Measurements from ENCODE around the gene PSKH1.

DNA sequence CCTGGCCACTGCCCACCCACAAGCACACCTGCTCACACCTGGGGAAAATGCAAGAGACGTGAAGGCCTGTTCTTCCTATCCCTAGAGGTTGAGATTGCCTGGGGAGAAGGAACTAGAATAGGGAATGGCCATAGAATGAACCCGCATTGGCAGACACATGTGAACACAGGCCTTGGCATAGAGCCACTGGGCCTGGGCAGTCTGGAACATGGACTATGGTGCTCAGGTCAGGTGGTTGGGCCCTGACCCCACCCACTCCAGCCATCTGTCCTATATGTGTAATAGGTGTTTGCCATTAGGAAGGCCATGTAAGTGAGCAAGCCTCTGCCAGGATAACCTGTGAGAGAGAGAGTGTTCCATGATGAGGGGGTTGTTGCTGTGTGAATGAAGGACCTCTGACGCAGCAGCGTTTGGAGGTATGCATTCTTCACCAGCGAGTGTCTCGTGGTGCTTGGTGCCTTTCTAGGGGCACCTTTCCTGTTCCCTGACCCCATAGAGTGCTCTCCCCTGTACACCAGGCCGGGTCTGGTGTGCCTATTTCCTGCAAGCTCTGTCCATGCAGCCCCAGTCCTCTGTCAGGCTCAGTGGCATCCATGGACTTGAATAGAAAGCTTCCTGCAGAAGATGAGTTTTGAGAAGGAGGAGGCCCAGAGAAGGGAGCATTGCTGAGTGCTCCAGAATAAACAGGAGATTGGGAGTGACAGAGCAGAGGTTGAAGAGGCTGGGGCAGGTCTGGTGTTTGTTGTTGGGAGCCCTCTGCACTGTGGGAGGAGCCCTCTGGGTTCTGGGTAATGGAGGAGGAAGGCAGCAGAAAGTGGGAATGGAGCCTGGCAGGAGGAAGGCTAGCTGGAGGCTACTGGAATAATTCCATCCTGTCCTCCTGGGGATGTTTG lies 23.0 kb downstream of the PSKH1 start:
- TF ChIP-seq, protein P1, sequence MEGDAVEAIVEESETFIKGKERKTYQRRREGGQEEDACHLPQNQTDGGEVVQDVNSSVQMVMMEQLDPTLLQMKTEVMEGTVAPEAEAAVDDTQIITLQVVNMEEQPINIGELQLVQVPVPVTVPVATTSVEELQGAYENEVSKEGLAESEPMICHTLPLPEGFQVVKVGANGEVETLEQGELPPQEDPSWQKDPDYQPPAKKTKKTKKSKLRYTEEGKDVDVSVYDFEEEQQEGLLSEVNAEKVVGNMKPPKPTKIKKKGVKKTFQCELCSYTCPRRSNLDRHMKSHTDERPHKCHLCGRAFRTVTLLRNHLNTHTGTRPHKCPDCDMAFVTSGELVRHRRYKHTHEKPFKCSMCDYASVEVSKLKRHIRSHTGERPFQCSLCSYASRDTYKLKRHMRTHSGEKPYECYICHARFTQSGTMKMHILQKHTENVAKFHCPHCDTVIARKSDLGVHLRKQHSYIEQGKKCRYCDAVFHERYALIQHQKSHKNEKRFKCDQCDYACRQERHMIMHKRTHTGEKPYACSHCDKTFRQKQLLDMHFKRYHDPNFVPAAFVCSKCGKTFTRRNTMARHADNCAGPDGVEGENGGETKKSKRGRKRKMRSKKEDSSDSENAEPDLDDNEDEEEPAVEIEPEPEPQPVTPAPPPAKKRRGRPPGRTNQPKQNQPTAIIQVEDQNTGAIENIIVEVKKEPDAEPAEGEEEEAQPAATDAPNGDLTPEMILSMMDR (IDR thresholded peaks at IDR 0.05; ENCODE audit: insufficient read depth, low read length) = no peak
- no peak for TF ChIP-seq POLR2AphosphoS5 (IDR thresholded peaks at IDR 0.05; ENCODE audit: low read depth)
- TF ChIP-seq SPI1 (IDR thresholded peaks at IDR 0.05; ENCODE audit: borderline replicate concordance, low read depth) = no peak
- TF ChIP-seq, protein P2, sequence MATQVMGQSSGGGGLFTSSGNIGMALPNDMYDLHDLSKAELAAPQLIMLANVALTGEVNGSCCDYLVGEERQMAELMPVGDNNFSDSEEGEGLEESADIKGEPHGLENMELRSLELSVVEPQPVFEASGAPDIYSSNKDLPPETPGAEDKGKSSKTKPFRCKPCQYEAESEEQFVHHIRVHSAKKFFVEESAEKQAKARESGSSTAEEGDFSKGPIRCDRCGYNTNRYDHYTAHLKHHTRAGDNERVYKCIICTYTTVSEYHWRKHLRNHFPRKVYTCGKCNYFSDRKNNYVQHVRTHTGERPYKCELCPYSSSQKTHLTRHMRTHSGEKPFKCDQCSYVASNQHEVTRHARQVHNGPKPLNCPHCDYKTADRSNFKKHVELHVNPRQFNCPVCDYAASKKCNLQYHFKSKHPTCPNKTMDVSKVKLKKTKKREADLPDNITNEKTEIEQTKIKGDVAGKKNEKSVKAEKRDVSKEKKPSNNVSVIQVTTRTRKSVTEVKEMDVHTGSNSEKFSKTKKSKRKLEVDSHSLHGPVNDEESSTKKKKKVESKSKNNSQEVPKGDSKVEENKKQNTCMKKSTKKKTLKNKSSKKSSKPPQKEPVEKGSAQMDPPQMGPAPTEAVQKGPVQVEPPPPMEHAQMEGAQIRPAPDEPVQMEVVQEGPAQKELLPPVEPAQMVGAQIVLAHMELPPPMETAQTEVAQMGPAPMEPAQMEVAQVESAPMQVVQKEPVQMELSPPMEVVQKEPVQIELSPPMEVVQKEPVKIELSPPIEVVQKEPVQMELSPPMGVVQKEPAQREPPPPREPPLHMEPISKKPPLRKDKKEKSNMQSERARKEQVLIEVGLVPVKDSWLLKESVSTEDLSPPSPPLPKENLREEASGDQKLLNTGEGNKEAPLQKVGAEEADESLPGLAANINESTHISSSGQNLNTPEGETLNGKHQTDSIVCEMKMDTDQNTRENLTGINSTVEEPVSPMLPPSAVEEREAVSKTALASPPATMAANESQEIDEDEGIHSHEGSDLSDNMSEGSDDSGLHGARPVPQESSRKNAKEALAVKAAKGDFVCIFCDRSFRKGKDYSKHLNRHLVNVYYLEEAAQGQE (IDR thresholded peaks at IDR 0.05; ENCODE audit: insufficient replicate concordance, low read depth) = no peak

Measured in HL-60 (cell line).